ENCODE measurements around the gene ADGRE3. TPM values are rescaled to one million over a fixed set of nuclear protein-coding genes. Genes with fewer than 3 reads are reported as not detected.
"Not testable (repeated sequence)": the region's sequence is repeated elsewhere in the genome, so short reads cannot be mapped to it uniquely, and the experiment has no call there.

Gene ADGRE3
- total RNA-seq, 1 donor from 2014 or later = not detected

DNA sequence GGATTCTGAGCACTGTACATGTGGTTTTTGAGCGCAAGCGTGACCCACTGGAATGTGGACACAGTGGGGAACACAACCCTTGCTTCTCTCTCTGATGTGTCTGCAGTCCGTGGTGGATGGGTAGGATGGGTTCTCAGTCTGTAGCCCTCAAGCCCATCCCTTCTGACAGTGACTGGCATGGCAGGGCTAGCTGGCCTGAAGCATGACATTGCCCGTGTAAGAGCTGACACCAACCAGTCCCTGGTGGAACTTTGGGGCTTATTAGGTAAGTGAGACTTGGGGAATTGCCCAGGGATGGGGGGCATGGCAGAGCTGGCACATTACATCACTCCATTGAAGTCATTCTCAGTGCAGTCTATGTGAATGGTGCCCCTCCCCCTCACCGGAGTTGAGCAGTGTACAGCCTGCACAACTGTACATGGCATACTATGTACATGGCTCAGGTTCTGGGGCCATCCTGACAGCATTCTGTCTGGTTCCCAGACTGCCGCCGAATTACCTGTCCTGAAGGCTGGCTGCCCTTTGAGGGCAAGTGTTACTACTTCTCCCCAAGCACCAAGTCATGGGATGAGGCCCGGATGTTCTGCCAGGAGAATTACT, 75.0 kb downstream of the ADGRE3 start:
- no peak for DNase-seq (ENCODE audit: low read depth in 2 of 2)

- DNase-seq (ENCODE audit: low read depth in 2 of 2) = no peak
Observed at GRCh38 chr19:14595558-14595957, 79.1 kb downstream of the ADGRE3 start.

GRCh38 chr19:14589433-14589832, 85.2 kb downstream of the ADGRE3 start:
- DNase-seq (ENCODE audit: low read depth in 2 of 2) = not testable (repeated sequence)

GRCh38 chr19:14585187-14585586, 89.5 kb downstream of the ADGRE3 start:
- DNase-seq (ENCODE audit: low read depth in 2 of 2) = not testable (repeated sequence)

DNA sequence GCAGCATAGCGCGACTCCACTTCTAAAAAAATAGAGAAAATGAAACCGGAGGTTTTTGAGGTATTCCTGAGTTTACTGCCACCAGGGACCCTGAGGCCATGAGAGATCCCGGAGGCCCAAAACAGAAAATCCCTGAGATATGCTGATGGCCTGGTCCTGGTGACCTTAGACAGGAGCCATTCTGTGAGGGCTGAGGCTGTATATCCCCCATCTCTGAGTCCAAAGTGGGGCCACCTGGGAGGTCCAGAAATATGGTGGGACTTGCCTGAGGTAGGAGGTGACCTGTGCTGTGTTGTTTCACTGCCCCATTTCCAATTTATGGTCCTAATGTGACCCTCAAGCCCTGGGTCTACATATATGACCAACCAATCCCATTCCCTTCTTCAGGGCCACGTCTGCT, 90.3 kb downstream of the ADGRE3 start:
- not testable (repeated sequence) for DNase-seq (ENCODE audit: low read depth in 2 of 2)

- no peak for DNase-seq (ENCODE audit: low read depth in 2 of 2)
Observed at GRCh38 chr19:14582894-14583340, 91.7 kb downstream of the ADGRE3 start, which contains the start of gene CLEC17A. Gene CLEC17A, plus strand, starts transcription at chr19:14583084. Its CDS starts 77 bp downstream, at chr19:14583161.

- DNase-seq (ENCODE audit: low read depth in 2 of 2) = no peak
Observed at GRCh38 chr19:14580623-14581237, 93.9 kb downstream of the ADGRE3 start.

DNA sequence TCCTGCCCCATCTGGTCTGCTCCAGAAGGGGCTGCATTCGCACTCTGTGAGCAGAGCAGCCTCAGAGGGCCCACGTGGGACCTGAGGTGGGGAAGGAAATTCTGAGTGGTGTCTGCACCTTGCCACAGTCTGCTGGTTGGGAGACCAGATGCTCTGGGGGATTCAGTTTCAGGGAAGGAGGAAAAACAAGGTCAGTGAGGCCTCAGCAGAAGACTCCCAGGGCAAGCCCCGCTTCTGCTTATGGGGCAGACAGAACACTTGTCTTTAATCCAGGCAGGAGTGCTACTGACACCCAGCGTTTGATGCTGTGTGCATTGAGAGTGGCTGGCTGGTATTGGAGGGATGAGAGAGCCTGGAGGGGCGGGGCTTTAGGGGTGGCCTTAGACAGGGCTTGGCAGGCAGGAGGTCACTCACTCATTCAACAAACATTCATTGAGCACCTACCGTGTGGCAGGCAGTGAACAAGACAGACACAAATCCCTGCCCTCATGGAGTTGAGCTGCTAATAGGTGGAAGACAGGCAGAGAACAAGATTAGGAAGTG, 96.7 kb downstream of the ADGRE3 start:
- DNase-seq (ENCODE audit: low read depth in 2 of 2) = no peak

GRCh38 chr19:14577264-14577663, 97.4 kb downstream of the ADGRE3 start:
- DNase-seq (ENCODE audit: low read depth in 2 of 2) = no peak

GRCh38 chr19:14576363-14576762, 98.3 kb downstream of the ADGRE3 start:
- no peak for DNase-seq (ENCODE audit: low read depth in 2 of 2)

DNA sequence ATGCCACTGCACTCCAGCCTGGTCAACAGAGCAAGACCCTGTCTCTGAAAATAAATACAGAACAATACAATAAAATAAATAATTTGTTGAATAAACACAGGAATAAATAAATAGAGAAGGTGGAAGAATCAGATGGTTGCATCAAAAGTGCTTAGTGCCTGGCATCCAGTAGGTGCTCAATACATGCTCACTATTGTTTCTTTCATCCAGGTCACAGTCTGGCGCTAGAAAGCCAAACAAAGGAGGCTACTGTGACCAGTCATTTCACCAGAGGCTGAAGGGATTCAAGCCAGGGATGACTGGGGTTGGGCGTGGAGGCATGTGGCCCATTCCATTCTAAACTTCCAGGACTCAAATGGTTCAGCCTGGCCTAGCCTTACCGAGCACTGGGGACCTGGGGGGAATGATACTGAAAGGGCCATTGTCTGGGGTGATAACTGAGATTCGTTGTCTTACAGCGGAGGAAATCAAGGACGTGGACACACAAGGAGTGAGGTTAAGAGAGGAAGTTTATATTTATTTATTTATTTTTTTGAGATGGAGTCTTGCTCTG, 99.1 kb downstream of the ADGRE3 start:
- no peak for DNase-seq (ENCODE audit: low read depth in 2 of 2)

- peak; percentile 96 to 97 for DNase-seq (ENCODE audit: low read depth in 2 of 2)
Observed at GRCh38 chr19:14571695-14572490, 102.8 kb downstream of the ADGRE3 start, which contains the start of gene NDUFB7. Gene NDUFB7, minus strand, starts transcription at chr19:14572066. Its CDS starts 66 bp downstream, at chr19:14572000.

DNA sequence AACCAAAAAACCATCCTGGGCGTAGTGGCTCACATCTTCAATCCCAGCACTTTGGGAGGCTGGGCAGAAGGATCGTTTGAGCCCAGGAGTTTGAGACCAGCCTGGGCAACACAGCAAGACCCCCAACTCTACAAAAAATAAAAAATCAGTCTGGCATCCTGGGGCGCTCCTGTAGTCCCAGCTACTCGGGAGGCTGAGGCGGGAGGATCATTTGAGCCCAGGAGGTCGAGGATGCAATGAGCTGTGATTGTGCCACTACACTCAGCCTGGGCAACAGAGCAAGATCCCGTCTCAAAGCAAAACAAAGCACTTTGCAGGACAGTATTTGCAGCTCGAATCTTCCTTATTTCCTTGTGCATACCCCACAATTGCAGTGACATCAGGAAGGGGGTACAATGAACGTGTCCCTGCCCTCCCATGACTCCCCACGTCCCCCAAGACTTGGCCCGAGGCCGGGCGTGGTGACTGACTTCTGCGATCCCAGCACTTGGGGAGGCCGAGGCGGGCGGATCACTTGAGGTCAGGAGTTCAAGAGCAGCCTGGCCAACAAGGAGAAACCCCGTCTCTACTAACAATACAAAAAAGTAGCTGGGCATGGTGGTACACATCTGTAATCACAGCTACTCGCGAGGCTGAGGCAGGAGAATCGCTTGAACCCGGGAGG, 103.6 kb downstream of the ADGRE3 start:
- DNase-seq (ENCODE audit: low read depth in 2 of 2) = no peak

Other genes with a start within 250 kb of the ADGRE3 start
- 190 and 250 TPM in 2 replicates for gene PKN1, start 241.5 kb downstream of the ADGRE3 start, total RNA-seq
- under 0.01 and 0.20 TPM in 2 replicates for gene PTGER1, start 199.5 kb downstream of the ADGRE3 start, total RNA-seq
- 91.1 and 123 TPM in 2 replicates for gene GIPC1, start 178.7 kb downstream of the ADGRE3 start, total RNA-seq
- 20.7 and 28.4 TPM in 2 replicates for gene DNAJB1, start 156.4 kb downstream of the ADGRE3 start, total RNA-seq
- gene TECR, start 145.2 kb downstream of the ADGRE3 start, total RNA-seq = 20.7 and 24.4 TPM in 2 replicates
- gene NDUFB7, start 102.8 kb downstream of the ADGRE3 start, total RNA-seq = 382 and 418 TPM in 2 replicates
- not detected in 2 replicates for gene CLEC17A, start 91.8 kb downstream of the ADGRE3 start, total RNA-seq
- 5.7 and 8.7 TPM in 2 replicates for gene ZNF333, start 15.2 kb upstream of the ADGRE3 start, total RNA-seq
- under 0.01 and 0.60 TPM in 2 replicates for gene ADGRE2, start 103.7 kb upstream of the ADGRE3 start, total RNA-seq
- gene OR7A5, start 160.3 kb upstream of the ADGRE3 start, total RNA-seq = not detected in 2 replicates
- not detected in 2 replicates for gene OR7C1, start 160.3 kb upstream of the ADGRE3 start, total RNA-seq
- not detected in 2 replicates for gene OR7A10, start 174.1 kb upstream of the ADGRE3 start, total RNA-seq
- not detected in 2 replicates for gene OR7A17, start 211.3 kb upstream of the ADGRE3 start, total RNA-seq